Stimulated activated CD8-positive, alpha-beta memory T cell treated with anti-CD3 and anti-CD28 coated beads, Interleukin-4, amount 100 ng/mL, for 4 hours (primary cell): ENCODE data around the gene ZNF808.
"Not testable (repeated sequence)": the region's sequence is repeated elsewhere in the genome, so short reads cannot be mapped to it uniquely, and the experiment has no call there.

Source experiments
- DNase-seq, 2 donors: peaks; one replicate each; pipeline ENCODE4 v3.0.0-alpha.2; 2020; ENCODE audit warnings: low read depth in 2 of 2, low spot score in 1 of 2

Gene ZNF808

GRCh38 chr19:52527134-52527955, at the start of gene ZNF808:
ZNF808 (plus strand) TSS chr19:52527668; CDS start chr19:52543285, 15,617 bp downstream.
- peak; percentile 96 for DNase-seq

DNA sequence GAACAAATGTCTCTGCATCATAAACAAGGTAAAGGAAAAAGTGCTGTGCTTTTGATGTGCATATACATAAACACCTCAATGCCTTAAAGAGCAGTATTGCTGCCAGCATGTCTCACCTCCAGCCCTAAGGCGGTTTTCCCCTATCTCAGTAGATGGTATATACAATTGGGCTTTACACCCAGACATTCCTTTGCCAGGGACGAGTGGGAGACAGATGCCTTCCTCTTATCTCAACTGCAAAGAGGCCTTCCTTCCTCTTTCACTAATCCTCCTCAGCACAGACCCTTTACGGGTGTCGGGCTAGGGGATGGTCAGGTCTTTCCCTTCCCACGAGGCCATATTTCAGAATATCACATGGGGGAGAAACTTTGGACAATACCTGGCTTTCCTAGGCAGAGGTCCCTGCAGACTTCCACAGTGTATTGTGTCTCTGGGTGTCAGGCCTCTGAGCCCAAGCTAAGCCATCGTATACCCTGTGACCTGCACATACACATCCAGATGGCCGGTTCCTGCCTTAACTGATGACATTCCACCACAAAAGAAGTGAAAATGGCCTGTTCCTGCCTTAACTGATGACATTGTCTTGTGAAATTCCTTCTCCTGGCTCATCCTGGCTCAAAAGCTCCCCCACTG, 43.2 kb upstream of the ZNF808 start:
- DNase-seq, result not testable (repeated sequence)

DNA sequence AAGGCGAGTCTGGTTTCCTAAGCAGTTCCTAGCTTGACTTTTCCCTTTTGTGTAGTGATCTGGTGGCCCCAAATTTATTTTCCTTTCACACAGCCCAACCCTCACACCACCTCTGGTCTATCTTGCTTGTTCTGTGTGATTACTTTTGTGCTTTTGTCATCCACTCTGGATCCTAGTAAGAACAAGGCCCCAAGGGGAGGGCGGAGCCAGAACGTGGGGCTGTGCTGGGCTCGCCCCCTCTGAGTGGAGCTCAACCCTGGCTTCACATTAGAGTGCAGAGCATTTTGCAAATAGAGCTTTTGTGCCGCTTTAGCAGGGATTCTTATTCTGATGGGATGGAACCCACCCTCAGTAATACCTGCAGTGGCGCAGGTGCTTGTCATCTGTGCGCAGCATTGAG, 42.4 kb upstream of the ZNF808 start:
- not testable (repeated sequence) for DNase-seq

- DNase-seq, result not testable (repeated sequence)
Measured at GRCh38 chr19:52485561-52486240, 41.8 kb upstream of the ZNF808 start.

DNA sequence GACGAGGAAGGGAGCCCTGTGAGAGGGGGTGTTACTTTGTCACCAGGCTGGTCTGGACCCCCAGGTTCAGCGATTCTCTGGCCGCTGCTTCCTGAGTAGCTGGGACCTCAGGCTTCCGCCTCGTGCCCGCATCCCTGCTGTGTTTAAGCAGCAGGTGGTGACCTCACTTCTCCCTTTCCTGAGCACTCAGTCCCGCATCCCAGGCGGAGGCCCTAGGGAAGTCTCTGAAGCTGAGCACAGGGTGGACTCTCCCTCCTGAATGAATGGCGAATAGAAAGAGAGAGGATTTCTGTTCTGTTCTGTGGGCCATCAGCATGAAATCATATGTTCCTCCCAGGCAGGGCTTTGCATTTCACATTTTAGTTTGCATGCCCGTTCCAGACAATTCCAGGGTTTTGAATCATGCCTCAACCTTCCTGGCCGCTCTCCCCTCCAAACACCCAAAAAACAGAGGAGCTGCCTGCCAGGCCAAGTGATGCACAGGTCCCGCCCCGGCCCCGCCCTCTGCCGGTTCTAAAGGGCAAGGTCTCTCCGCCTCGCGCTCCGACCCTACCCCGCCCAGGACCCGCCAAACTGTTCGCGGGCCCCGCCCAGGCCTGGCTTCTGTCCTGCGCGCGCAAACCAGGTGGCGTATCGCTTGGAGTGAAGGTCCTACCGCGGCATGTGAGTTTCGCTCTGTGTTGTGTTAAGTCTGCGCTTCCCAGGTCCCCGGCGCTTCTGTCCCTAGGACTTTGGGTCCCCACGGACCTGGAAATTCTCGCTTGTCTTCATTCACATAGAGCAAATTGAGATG, 35.1 kb upstream of the ZNF808 start:
- DNase-seq, result no peak

- DNase-seq, result no peak
Measured at GRCh38 chr19:52492994-52493470, 34.4 kb upstream of the ZNF808 start.

DNA sequence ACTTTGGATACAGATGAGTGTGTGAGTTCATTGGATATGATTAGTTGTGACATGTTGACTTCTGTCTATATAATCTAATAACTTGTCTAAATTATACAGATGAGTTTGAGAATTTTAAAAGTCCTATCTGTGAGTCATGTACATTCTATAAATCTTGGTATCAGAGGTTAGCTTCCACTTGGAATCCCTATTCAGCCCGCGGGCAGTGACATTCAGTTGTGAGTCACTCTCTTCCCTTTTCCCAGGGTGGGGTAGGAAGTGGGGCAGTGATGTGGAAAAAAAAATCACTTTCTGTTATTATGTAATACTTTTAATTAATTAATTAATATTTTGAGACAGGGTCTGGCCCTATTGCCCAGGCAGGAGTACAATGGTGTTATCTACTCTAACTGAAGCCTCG, 33.0 kb upstream of the ZNF808 start:
- DNase-seq, result no peak

GRCh38 chr19:52498571-52498970, 28.9 kb upstream of the ZNF808 start:
- no peak for DNase-seq

DNA sequence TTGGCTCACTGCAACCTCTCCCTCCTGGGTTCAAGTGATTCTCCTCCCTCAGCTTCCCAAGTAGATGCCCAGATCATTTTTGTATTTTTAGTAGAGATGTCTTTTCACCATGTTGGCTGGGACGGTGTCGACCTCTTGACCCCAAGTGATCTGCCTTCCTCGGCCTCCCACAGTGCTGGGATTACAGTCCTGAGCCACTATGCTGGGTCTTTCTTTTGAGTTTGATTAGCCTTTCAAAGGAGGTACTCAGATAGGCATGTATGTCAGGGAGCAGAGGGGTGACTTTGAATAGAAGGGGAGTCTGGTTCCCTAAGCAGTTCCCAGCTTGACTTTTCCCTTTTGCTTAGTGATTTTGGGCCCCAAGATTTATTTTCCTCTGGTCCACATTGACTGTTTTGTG, 27.0 kb upstream of the ZNF808 start:
- DNase-seq, result not testable (repeated sequence)

- DNase-seq, result not testable (repeated sequence)
Measured at GRCh38 chr19:52500991-52501390, 26.5 kb upstream of the ZNF808 start.

DNA sequence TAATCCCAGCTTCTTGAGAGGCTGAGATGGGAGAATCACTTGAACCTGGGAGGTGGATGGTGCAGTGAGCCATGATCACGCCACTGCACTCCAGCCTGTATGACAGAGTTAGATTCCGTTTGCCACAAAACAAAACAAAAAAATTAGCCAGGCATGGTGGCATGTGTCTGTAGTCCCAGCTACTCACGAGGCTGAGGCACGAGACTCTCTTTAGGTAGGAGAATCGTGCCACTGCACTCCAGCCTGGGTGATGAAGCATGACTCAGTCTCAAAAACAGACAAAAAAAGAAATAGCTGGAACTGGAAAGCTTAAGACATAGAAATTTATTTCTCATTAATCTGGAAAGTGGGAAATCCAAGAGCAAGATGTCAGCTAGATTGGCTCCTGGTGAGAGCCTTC, 20.2 kb upstream of the ZNF808 start:
- DNase-seq, result no peak

DNA sequence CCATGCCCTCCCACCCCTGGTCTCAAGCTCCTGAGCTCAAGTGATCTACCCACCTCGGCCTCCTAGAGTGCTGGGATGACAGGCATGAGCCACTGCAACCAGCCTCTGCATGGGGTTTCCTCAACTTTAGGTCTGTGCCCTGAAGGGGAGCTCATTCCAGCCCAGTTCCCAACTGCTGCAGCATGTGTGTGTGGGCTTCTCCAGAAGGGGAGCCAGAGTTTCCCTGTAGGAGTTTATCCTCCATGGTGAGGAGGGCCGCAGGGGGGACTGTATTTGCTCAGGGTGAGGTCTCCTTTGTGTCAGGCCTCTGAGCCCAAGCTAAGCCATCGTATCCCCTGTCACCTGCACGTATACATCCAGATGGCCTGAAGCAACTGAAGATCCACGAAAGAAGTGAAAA, 11.3 kb upstream of the ZNF808 start:
- DNase-seq, result no peak

DNA sequence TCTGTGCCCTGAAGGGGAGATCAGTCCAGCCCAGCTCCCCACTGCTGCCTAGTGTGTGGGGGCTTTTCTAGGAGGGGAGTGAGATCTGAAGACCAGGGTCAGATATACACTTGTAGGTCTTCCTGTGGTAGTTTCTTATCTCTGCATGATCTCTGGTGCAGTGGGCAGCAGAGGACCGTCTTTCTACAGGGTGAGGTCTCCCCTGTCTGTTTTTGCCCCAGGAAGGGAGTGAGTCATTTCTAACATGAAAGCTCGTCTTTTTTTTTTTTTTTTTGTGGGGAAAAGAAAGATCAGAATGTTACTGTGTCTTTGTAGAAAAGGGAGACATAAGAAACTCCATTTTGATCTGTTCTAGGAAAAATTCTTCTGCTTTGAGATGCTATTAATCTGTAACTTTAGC, 8.8 kb upstream of the ZNF808 start:
- no peak for DNase-seq

DNA sequence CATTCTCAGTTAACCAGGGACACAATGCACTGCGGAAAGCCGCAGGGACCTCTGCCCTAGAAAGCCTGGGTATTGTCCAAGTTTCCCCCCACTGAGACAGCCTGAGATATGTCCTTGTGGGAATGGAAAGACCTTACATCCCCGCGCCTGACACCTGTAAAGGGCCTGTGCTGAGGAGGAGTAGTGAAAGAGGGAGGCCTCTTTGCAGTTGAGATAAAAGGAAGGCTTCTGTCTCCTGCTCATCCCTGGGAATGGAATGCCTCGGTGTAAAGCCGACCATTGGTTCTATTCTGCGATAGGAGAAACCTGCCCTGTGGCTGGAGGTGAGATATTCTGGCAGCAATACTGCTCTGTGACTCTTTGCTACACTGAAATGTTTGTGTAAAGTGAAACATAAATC, 8.3 kb upstream of the ZNF808 start:
- DNase-seq, result not testable (repeated sequence)

DNA sequence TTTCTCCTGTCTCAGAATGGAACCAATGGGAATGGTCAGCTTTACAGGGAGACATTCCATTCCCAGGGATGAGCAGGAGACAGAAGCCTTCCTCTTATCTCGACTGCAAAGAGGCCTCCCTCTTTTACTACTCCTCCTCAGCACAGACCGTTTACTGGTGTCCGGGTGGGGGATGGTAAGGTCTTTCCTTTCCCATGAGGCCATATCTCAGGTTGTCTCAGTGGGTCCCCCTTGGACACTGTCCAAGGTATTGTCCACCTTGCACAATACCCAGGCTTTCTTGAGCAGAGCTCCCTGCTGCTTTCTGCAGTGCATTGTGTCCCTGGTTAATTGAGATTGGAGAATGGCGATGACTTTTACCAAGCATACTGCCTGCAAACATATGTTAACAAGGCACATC, 7.5 kb upstream of the ZNF808 start:
- DNase-seq, result no peak

DNA sequence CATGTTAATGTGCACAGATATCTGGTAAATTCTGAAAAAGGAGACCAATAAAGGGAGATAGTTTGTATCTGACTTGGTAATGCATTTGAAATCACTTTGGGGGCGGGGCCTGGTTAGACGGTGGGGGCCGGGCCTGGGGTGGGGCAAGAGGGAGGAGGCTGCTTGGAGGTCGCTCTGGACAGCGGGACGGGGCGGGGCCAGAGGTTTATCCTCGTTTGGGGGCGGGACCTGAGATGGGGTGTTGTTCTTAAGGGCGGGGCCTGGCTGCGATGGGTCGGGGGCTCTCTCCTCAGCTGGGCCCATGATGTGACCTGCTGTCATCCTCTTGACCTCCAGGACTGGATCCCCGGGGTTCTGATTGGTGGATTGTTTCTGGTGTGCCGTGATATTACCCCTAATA, 4.9 kb upstream of the ZNF808 start:
- DNase-seq, result no peak

GRCh38 chr19:52524086-52524485, 3.4 kb upstream of the ZNF808 start:
- no peak for DNase-seq

GRCh38 chr19:52527956-52528351, 486 bp downstream of the ZNF808 start:
- no peak for DNase-seq

- no peak for DNase-seq
Measured at GRCh38 chr19:52532480-52532879, 5.0 kb downstream of the ZNF808 start.

GRCh38 chr19:52533901-52534300, 6.4 kb downstream of the ZNF808 start:
- DNase-seq, result no peak

DNA sequence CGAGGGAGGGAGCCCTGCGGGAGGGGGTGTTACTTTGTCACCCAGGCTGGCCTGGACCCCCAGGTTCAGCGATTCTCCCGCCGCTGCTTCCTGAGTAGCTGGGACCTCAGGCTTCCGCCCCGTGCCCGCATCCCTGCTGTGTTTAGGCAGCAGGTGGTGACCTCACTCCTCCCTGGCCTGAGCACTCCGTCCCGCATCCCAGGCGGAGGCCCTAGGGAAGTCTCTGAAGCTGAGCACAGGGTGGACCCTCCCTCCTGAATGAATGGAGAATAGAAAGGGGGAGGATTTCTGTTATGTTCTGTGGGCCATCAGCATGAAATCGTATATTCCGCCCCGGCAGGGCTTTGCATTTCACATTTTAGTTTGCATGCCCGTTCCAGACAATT, 7.9 kb downstream of the ZNF808 start:
- not testable (repeated sequence) for DNase-seq
